ENCODE results near the gene DDX60.
"Not testable (repeated sequence)": the region's sequence is repeated elsewhere in the genome, so short reads cannot be mapped to it uniquely, and the experiment has no call there.

Gene DDX60

DNA sequence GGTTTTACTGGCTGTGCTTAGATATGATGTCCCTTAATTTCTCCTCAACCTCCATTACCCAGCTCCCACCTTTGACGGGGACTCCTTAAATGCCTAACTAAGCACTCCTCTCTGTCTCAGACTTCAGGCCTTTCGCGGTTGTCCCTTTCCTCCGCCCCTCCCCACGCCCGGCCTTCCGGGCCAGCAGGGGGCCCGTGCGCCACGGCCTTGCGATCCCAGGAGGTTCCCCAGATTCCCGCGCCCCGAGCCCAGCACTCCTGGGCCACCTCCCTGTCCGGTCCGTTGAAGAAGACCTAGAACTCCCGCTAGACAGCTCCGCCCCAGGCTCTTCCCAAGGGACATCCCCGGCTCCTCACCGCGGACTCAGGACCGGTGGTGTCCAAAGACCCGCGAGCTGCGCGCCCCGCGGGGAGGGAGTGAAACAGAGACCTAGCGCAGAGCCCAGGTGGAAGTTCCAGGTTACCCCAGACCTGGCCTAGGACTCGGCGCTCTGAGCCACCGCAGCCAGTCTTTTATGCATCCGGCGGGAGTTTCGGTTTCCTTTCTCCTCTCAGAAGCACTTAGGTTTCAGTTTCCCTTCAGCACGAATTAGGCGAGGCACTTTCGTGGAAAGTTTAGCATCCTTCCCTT, at the start of gene DDX60:
TSS of gene DDX60 (minus strand) at position 487 of the 630 bp plus-strand sequence. CDS start 7,493 bp downstream, outside the sequence.
- DNase-seq: peak; percentile 18

GRCh38 chr4:168367065-168367464, 48.5 kb upstream of the DDX60 start:
- no peak for DNase-seq

GRCh38 chr4:168362025-168362401, 43.5 kb upstream of the DDX60 start:
- DNase-seq: no peak

GRCh38 chr4:168361365-168362024, 42.9 kb upstream of the DDX60 start:
- DNase-seq: no peak

- DNase-seq: no peak
These were observed 41.7 kb upstream of the DDX60 start for GRCh38 chr4:168360271-168360670.

- no peak for DNase-seq
These were observed 39.4 kb upstream of the DDX60 start for GRCh38 chr4:168357941-168358340.

GRCh38 chr4:168353746-168354145, 35.2 kb upstream of the DDX60 start:
- no peak for DNase-seq

GRCh38 chr4:168337550-168337940, 19.0 kb upstream of the DDX60 start:
- DNase-seq: no peak

DNA sequence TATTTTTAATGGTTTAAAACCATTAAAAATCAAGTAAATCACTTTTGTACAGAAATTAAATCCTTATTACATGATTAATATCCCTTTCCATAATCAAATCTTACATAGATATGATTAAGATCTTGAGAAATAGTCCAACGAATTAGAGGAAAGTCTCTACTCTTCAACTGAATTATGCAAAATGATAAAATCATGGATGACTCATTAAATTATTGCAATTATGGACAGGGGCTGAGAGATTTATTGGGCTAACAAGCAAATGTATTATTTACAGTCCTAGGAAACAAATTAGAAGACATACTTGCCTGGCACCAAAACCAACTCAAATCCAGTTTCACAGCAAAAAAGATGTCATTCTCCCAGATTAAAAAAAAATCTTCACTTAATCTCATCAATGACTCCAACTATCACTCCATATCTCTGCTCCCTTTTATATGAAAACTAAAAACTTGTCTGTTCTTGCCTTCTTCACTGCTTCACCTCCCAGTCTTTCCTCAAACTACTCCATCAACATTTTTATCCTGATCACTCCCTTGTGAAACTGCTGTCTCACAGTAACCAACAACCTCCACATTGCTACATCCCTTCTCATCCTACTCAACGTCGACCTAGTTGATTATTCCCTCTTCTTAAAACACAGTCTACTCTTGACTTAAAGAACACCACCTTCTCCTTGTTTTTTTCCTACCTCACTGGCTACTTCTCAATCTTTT, 18.4 kb upstream of the DDX60 start:
- no peak for DNase-seq

- DNase-seq: no peak
These were observed 17.1 kb upstream of the DDX60 start for GRCh38 chr4:168335621-168336020.

DNA sequence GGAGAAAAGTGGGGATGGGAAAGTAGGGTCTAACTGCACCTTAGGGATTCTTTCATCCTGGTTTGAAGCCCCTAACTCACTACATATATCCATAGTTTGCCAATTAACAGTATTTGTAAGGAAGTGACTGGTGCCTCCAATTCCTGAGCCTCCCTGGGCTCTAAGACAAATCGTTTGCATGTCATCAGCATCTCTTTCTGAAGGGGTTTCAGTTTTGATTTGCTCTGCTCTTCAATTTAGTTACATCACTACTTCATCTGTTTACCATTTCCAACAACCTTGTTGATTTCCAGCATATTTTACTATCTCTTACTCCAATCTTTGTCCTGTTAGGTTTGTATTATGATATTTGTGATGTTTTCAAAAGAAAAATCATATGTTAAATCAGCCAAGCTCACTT, 15.5 kb upstream of the DDX60 start:
- no peak for DNase-seq

DNA sequence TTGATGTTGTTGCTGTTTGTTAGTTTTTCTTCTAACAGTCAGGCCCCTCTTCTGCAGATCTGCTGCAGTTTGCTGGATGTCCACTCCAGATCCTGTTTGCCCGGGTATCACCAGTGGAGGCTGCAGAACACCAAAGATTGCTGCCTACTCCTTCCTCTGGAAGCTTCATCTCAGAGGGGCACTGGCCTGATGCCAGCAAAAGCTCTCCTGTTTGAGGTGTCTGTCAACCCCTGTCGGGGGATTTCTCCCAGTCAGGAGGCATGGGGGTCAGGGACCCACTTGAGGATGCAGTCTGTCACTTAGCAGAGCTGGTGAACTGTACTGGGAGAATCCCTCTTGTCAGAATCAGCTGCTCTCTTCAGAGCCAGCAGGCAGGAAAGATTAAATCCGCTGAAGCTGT, 12.0 kb upstream of the DDX60 start:
- not testable (repeated sequence) for DNase-seq

GRCh38 chr4:168325591-168325990, 7.0 kb upstream of the DDX60 start:
- no peak for DNase-seq

GRCh38 chr4:168321006-168321405, 2.5 kb upstream of the DDX60 start:
- no peak for DNase-seq

- no peak for DNase-seq
These were observed 1.0 kb upstream of the DDX60 start for GRCh38 chr4:168319486-168320019.

- DNase-seq: no peak
These were observed 931 bp downstream of the DDX60 start for GRCh38 chr4:168317621-168318020.

DNA sequence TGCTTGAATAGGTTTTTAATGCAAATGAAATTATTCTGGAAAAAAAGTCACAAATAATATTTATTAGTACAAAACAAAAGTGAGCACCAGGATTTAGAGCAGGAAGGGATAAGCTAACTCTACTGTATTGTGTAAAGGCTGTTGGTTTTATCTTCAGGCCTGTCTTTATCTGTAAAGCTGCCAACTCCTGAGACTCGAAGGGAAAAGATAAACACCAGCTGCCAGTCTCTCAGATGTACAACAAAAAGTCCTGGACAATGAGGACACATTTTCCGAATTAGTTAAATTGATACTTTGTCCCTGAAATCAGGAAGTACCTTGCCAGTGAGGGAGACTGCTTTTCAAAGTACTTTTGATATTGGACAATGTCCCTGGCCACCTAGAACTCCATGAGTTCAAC, 8.8 kb downstream of the DDX60 start:
- no peak for DNase-seq

GRCh38 chr4:168308912-168309311, 9.6 kb downstream of the DDX60 start:
- no peak for DNase-seq

- no peak for DNase-seq
These were observed 12.1 kb downstream of the DDX60 start for GRCh38 chr4:168306476-168306875.

DNA sequence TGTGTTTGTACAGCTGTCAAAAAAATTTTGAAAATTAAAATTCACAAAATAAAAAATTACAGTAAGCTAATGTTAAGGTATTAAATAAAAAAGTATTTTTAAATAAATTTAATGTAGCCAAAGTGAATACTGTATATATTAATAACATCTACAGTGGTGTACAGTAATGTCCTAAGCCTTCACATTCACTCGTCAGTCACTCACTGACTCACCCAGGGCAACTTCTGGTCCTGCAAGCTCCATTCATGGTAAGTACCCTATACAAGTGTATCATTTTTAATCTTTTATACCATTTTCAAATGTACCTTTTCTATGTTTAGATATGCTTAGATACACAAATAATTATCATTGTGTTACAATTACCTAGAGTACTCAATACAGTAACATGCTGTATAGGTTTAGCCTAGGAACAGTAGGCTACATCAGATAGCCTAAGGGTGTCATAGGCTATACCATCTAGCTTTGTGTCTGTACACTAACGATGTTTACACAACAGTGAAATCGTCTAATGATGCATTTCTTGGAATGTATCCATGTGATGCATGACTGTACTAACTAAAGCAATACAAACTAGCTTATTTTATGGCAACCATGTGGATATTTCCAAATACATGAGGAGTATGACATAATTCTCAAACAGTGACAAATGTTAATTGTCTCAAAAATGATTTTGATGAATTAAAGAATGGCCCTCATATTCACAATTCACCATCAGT, 13.7 kb downstream of the DDX60 start:
- no peak for DNase-seq

- DNase-seq: not testable (repeated sequence)
These were observed 15.1 kb downstream of the DDX60 start for GRCh38 chr4:168303430-168303829.

DNA sequence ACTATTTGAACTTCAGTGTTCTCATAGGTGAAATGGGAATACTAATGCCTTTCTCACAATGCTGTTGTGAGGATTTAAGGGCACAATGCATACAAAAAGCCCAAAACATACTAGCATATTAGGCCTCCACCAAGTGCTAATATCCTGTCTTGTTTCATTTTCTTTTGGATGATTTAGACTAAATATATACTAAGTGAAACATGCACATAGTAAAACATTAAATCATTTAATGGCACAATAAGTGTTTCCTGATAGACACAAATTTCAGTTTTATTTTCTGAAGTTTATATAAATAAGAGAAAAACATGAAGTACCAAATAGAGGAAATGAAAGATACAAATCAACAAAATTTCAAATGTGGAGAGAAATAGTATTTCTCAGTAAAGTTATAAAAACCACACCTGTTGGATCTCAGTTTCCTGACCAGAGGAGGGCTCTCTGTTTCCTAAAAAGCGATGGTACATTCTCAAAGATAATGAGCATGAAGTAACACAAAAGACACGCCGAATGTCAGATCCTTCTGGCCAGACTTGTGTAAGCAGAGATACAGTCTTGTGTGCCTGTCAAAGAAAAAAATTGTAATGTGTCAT, 25.1 kb downstream of the DDX60 start:
- no peak for DNase-seq

DNA sequence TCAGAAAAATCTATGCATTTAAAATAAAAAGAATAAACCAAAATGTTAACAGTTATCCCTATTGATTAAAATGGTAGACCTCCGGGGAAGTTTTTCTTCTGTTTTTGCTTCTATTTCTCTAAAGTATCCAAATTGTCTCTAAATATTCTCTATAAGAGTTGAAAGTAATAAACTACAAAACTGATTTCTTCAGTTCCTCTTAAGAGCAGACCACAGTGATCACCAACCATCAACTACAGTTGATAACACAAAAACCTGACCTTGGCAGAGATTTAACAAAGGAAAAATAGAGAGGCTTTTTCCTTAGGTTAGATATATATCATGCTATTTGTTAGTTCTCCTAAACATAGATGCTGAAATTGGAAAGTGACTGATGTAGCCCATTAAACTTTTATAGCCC, 27.3 kb downstream of the DDX60 start:
- no peak for DNase-seq
